Measurements from ENCODE around the gene NOX3. TPM values are rescaled to one million over a fixed set of nuclear protein-coding genes. Genes with fewer than 3 reads are reported as not detected.
A peak's percentile ranks its signal among the peaks of the same experiment; 100 is the strongest.

The NOX3 gene
- total RNA-seq, 1 donor from 2014 or later = not detected

GRCh38 chr6:155497273-155497672 is 41.6 kb upstream of the NOX3 start:
- no peaks in the 10 kb centered on the region for H3K27me3 ChIP-seq (ENCODE audit: control insufficient read depth, insufficient read depth, low read length)
- DNase-seq (ENCODE audit: low read depth) = no peak
- no peak for TF ChIP-seq CTCF (IDR thresholded peaks at IDR 0.05; ENCODE audit: insufficient read depth, low read length, severe bottlenecking)
- H3K4me3 ChIP-seq (ENCODE audit: low read depth, low read length) = no peak overlapping the region
- no peak for FAIRE-seq
- no peaks in the 10 kb centered on the region for H3K36me3 ChIP-seq (ENCODE audit: control insufficient read depth, insufficient read depth, low read length)

- Histone ChIP-seq H3K4me3 (ENCODE audit: low read depth, low read length) (no peak overlapping the region), H3K36me3 (ENCODE audit: control insufficient read depth, insufficient read depth, low read length) (no peaks in the 10 kb centered on the region), H3K27me3 (ENCODE audit: control insufficient read depth, insufficient read depth, low read length) (no peaks in the 10 kb centered on the region)
- TF ChIP-seq CTCF (IDR thresholded peaks at IDR 0.05; ENCODE audit: insufficient read depth, low read length, severe bottlenecking) = no peak
- DNase-seq (ENCODE audit: low read depth) = no peak
- no peak for FAIRE-seq
Measured at GRCh38 chr6:155495011-155495768, 39.6 kb upstream of the NOX3 start.

GRCh38 chr6:155493694-155494143 is 38.1 kb upstream of the NOX3 start:
- no peak for TF ChIP-seq CTCF (IDR thresholded peaks at IDR 0.05; ENCODE audit: insufficient read depth, low read length, severe bottlenecking)
- H3K27me3 ChIP-seq (ENCODE audit: control insufficient read depth, insufficient read depth, low read length) = no peaks in the 10 kb centered on the region
- H3K4me3 ChIP-seq (ENCODE audit: low read depth, low read length) = no peak overlapping the region
- no peak for FAIRE-seq
- no peaks in the 10 kb centered on the region for H3K36me3 ChIP-seq (ENCODE audit: control insufficient read depth, insufficient read depth, low read length)
- peak; percentile 98 for DNase-seq (ENCODE audit: low read depth)

- no peak for DNase-seq (ENCODE audit: low read depth)
- no peak for FAIRE-seq
- Histone ChIP-seq H3K36me3 (ENCODE audit: control insufficient read depth, insufficient read depth, low read length) (no peaks in the 10 kb centered on the region), H3K4me3 (ENCODE audit: low read depth, low read length) (no peak overlapping the region), H3K27me3 (ENCODE audit: control insufficient read depth, insufficient read depth, low read length) (no peaks in the 10 kb centered on the region)
- TF ChIP-seq CTCF (IDR thresholded peaks at IDR 0.05; ENCODE audit: insufficient read depth, low read length, severe bottlenecking) = no peak
Measured at GRCh38 chr6:155493026-155493693, 37.5 kb upstream of the NOX3 start.

GRCh38 chr6:155492061-155492735 is 36.6 kb upstream of the NOX3 start:
- Histone ChIP-seq H3K27me3 (ENCODE audit: control insufficient read depth, insufficient read depth, low read length) (no peaks in the 10 kb centered on the region), H3K4me3 (ENCODE audit: low read depth, low read length) (no peak overlapping the region), H3K36me3 (ENCODE audit: control insufficient read depth, insufficient read depth, low read length) (no peaks in the 10 kb centered on the region)
- DNase-seq (ENCODE audit: low read depth) (no peak), FAIRE-seq (no peak)
- TF ChIP-seq CTCF (IDR thresholded peaks at IDR 0.05; ENCODE audit: insufficient read depth, low read length, severe bottlenecking) = no peak

All from bronchial epithelial cell (primary cell).